Measurements from ENCODE around the gene MACROH2A2.
A peak's percentile ranks its signal among the peaks of the same experiment; 100 is the strongest.

The MACROH2A2 gene

GRCh38 chr10:70060389-70060788, 7.7 kb downstream of the MACROH2A2 start:
- Histone ChIP-seq H3K27me3 (ENCODE audit: insufficient read depth, poor library complexity, severe bottlenecking) (peaks cover 8% of the 10 kb centered on the region), H3K4me3 (replicated peaks; ENCODE audit: insufficient read depth, low read length) (no peak overlapping the region), H3K27ac (replicated peaks) (no peak overlapping the region)
- DNase-seq (ENCODE audit: low read depth in 1 of 2, low spot score in 1 of 2), result no peak
- TF ChIP-seq REST (IDR thresholded peaks at IDR 0.05; ENCODE audit: insufficient replicate concordance, low read depth) (no peak), POLR2AphosphoS5 (IDR thresholded peaks at IDR 0.05; ENCODE audit: low read depth) (no peak), GABPA (IDR thresholded peaks at IDR 0.05; ENCODE audit: low read depth) (no peak), SPI1 (IDR thresholded peaks at IDR 0.05; ENCODE audit: borderline replicate concordance, low read depth) (no peak)
- TF ChIP-seq, protein P1, sequence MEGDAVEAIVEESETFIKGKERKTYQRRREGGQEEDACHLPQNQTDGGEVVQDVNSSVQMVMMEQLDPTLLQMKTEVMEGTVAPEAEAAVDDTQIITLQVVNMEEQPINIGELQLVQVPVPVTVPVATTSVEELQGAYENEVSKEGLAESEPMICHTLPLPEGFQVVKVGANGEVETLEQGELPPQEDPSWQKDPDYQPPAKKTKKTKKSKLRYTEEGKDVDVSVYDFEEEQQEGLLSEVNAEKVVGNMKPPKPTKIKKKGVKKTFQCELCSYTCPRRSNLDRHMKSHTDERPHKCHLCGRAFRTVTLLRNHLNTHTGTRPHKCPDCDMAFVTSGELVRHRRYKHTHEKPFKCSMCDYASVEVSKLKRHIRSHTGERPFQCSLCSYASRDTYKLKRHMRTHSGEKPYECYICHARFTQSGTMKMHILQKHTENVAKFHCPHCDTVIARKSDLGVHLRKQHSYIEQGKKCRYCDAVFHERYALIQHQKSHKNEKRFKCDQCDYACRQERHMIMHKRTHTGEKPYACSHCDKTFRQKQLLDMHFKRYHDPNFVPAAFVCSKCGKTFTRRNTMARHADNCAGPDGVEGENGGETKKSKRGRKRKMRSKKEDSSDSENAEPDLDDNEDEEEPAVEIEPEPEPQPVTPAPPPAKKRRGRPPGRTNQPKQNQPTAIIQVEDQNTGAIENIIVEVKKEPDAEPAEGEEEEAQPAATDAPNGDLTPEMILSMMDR (IDR thresholded peaks at IDR 0.05; ENCODE audit: insufficient read depth, low read length), result no peak

- TF ChIP-seq POLR2AphosphoS5 (IDR thresholded peaks at IDR 0.05; ENCODE audit: low read depth), result no peak
- TF ChIP-seq, protein P1 (IDR thresholded peaks at IDR 0.05; ENCODE audit: insufficient read depth, low read length), result no peak
- no peak for TF ChIP-seq SPI1 (IDR thresholded peaks at IDR 0.05; ENCODE audit: borderline replicate concordance, low read depth)
- Histone ChIP-seq H3K4me3 (replicated peaks; ENCODE audit: insufficient read depth, low read length) (no peak overlapping the region), H3K27me3 (ENCODE audit: insufficient read depth, poor library complexity, severe bottlenecking) (no peaks in the 10 kb centered on the region), H3K27ac (replicated peaks) (no peak overlapping the region)
- DNase-seq (ENCODE audit: low read depth in 1 of 2, low spot score in 1 of 2), result no peak
These were observed 10.9 kb downstream of the MACROH2A2 start for GRCh38 chr10:70063418-70064098.

- Histone ChIP-seq H3K4me3 (replicated peaks; ENCODE audit: insufficient read depth, low read length) (no peak overlapping the region), H3K27ac (replicated peaks) (no peak overlapping the region), H3K27me3 (ENCODE audit: insufficient read depth, poor library complexity, severe bottlenecking) (no peaks in the 10 kb centered on the region)
- no peak for TF ChIP-seq GABPA (IDR thresholded peaks at IDR 0.05; ENCODE audit: low read depth)
- TF ChIP-seq, protein P1 (IDR thresholded peaks at IDR 0.05; ENCODE audit: insufficient read depth, low read length), result no peak
- no peak for TF ChIP-seq POLR2AphosphoS5 (IDR thresholded peaks at IDR 0.05; ENCODE audit: low read depth)
- TF ChIP-seq SPI1 (IDR thresholded peaks at IDR 0.05; ENCODE audit: borderline replicate concordance, low read depth), result no peak
- TF ChIP-seq REST (IDR thresholded peaks at IDR 0.05; ENCODE audit: insufficient replicate concordance, low read depth), result no peak
- DNase-seq (ENCODE audit: low read depth in 1 of 2, low spot score in 1 of 2), result no peak
These were observed 11.8 kb downstream of the MACROH2A2 start for GRCh38 chr10:70064486-70064885.

- TF ChIP-seq, protein P1 (IDR thresholded peaks at IDR 0.05; ENCODE audit: insufficient read depth, low read length), result no peak
- peak; percentile 86 for TF ChIP-seq SPI1 (IDR thresholded peaks at IDR 0.05; ENCODE audit: borderline replicate concordance, low read depth)
- no peaks in the 10 kb centered on the region for H3K27me3 ChIP-seq (ENCODE audit: insufficient read depth, poor library complexity, severe bottlenecking)
- H3K4me3 ChIP-seq (replicated peaks; ENCODE audit: insufficient read depth, low read length), result no peak overlapping the region
- DNase-seq (ENCODE audit: low read depth in 1 of 2, low spot score in 1 of 2), result no peak
- no peak overlapping the region for H3K27ac ChIP-seq (replicated peaks)
These were observed 13.5 kb downstream of the MACROH2A2 start for GRCh38 chr10:70066190-70066589.
